DMS79 treated with DMSO at 0.1 percent for 48 hours (cell line): ENCODE data around the gene DENND4B.
"Not testable (repeated sequence)": the region's sequence is repeated elsewhere in the genome, so short reads cannot be mapped to it uniquely, and the experiment has no call there.

Source experiments
- DNase-seq: peaks from one replicate; lab custom pipeline; 2025; lab: John Stamatoyannopoulos, UW

DENND4B gene, protein sequence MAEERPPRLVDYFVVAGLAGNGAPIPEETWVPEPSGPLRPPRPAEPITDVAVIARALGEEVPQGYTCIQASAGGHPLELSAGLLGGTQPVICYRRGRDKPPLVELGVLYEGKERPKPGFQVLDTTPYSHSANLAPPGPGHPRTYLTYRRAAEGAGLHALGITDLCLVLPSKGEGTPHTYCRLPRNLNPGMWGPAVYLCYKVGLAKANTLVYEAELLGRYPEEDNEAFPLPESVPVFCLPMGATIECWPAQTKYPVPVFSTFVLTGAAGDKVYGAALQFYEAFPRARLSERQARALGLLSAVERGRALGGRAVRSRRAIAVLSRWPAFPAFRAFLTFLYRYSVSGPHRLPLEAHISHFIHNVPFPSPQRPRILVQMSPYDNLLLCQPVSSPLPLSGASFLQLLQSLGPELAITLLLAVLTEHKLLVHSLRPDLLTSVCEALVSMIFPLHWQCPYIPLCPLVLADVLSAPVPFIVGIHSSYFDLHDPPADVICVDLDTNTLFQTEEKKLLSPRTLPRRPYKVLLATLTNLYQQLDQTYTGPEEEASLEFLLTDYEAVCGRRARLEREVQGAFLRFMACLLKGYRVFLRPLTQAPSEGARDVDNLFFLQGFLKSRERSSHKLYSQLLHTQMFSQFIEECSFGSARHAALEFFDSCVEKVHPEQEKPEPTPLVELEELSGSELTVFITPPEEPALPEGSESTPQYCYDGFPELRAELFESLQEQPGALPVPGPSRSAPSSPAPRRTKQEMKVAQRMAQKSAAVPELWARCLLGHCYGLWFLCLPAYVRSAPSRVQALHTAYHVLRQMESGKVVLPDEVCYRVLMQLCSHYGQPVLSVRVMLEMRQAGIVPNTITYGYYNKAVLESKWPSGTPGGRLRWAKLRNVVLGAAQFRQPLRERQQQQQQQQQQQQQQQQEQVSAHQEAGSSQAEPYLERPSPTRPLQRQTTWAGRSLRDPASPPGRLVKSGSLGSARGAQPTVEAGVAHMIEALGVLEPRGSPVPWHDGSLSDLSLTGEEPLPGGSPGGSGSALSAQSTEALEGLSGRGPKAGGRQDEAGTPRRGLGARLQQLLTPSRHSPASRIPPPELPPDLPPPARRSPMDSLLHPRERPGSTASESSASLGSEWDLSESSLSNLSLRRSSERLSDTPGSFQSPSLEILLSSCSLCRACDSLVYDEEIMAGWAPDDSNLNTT (N-terminal part only)

GRCh38 chr1:153946622-153947241, at the start of gene DENND4B:
DENND4B (minus strand) TSS chr1:153946718; CDS start chr1:153944374, 2,344 bp downstream.
- peak; percentile 28 for DNase-seq

- no peak for DNase-seq
Observed at GRCh38 chr1:153995640-153996039, 49.1 kb upstream of the DENND4B start.

DNA sequence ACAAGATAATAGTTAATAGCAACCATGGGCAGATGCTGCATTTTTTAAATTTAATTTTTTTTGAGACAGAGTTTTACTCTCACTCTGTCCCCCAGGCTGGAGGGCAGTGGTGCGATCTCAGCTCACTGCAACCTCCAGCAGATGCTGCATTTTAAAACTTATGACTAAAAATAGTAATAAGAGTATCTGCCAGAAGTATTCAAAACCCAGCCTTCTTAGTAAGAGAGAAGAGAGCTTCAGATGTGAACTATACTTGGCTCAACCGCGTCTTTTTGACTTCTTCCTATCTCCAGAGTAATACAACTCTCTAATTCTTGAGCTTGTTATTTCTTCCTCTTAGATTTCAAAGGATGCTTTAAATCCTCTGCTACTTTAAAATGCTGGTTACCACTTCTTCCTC, 48.7 kb upstream of the DENND4B start:
- DNase-seq, result no peak

DNA sequence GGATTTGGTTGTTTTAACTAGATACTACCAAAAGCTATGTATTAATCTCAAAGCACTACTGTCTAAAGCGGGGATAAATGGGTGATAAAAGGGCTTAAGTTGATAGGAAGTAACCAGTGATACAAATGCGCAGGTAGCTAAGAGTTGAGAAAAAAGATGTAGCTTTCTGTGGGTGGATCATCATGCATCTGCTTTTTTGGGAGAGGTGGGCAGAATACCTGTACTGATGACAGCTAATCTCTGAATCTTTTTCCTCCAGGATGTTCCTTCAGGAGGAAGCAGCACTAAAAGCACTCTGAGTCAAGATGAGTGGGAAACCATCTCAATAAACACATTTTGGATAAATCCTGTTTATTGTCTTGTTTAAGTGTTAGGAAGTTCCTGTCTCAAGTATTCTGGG, 45.3 kb upstream of the DENND4B start:
- DNase-seq, result no peak

- DNase-seq, result no peak
Observed at GRCh38 chr1:153991151-153991630, 44.7 kb upstream of the DENND4B start.

GRCh38 chr1:153990468-153991150, 44.1 kb upstream of the DENND4B start, which contains the start of gene RPS27:
RPS27 (plus strand) TSS chr1:153990762; CDS start chr1:153990797, 35 bp downstream.
- peak; percentile 98 for DNase-seq

DNA sequence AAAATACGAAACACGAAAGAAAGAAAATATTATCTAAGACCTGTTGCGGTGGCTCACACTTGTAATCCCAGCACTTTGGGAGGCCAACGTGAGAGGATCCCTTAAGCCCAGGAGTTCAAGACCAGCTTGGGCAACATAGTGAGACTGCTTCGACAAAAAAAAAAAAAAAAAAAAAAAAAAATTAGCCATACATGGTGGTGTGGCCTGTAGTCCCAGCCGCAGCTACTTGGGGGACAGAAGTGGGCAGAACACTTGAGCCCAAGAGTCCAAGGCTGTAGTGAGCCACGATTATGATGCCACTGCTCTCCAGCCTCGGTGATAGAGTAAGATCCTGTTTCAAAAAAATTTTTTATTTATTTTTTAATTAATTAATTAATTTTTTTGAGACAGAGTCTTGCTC, 41.1 kb upstream of the DENND4B start:
- no peak for DNase-seq

DNA sequence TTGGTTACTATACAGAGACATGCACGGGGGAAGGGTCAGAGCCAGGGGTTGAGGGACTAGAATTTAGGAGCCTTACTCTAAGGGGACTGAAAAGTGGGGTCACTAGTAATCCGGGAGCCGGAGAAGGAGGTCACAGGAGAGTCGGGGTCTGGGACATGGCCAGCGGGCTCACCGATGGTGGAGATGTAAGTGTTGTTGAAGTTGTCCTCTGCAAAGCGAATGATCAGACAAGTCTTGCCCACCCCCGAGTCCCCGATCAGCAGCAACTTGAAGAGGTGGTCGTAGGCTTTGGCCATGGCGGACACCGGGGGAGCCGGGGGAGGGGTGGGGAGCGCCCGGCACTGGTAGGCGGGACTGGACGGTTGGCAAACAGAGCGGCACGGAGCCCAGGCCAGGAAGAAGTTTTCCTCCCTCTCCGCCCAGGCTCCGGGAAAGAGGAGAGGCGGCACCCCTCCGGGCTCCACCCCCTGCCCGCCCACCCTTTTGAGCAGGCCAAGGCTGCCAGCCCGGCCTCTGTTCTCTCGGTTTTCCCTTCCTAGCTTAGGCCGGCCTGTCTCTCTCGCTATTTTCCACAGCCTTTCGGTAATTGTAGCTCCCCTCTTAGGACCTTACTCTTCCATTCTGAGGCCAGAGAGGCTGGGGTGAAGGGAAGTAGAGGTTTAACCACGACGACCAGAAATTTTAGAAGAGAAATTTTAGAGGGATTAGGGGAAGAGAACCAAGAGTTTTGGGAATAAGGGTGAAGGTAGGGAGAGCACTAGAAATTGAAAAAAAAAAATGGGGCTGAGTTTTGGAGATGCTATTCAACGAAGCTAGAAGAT, 39.6 kb upstream of the DENND4B start, which contains the start of gene RAB13:
Gene RAB13, minus strand, starts transcription at position 399 of the 821 bp plus-strand sequence. Its CDS starts 103 bp downstream, at position 296.
- peak; percentile 85 for DNase-seq

- DNase-seq, result no peak
Observed at GRCh38 chr1:153985341-153985912, 38.9 kb upstream of the DENND4B start.

GRCh38 chr1:153984123-153984894, 37.8 kb upstream of the DENND4B start:
- DNase-seq, result no peak

DNA sequence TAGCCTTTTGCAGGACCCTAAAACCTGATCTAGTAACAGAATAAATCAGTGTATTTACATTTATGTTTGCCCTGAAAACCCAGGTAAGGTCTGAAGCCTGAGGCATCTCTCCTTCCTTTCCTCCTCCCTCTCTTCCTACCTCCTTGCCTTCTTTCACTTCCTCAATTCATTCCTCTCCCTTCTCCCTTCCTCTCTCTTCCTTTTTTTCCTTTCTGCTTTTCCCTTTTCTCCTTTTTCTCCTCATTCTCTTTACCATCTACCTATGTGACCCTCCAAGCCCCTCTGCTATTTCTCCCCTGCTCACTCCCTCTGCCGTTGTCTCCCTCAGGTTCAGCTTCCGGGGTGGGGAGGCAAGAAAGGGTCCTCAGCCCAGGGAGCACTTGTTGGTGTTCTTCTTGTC, 35.2 kb upstream of the DENND4B start:
- DNase-seq, result not testable (repeated sequence)

GRCh38 chr1:153979091-153979490, 32.6 kb upstream of the DENND4B start:
- DNase-seq, result not testable (repeated sequence)

GRCh38 chr1:153978274-153978909, 31.9 kb upstream of the DENND4B start:
- no peak for DNase-seq

- peak; percentile 82 for DNase-seq
Observed at GRCh38 chr1:153977250-153978240, 31.0 kb upstream of the DENND4B start, which contains the start of gene JTB. JTB (minus strand) TSS chr1:153977674; CDS start chr1:153977252, 422 bp downstream.

GRCh38 chr1:153976819-153977249, 30.3 kb upstream of the DENND4B start:
- DNase-seq, result no peak

- no peak for DNase-seq
Observed at GRCh38 chr1:153973525-153973924, 27.0 kb upstream of the DENND4B start.

DNA sequence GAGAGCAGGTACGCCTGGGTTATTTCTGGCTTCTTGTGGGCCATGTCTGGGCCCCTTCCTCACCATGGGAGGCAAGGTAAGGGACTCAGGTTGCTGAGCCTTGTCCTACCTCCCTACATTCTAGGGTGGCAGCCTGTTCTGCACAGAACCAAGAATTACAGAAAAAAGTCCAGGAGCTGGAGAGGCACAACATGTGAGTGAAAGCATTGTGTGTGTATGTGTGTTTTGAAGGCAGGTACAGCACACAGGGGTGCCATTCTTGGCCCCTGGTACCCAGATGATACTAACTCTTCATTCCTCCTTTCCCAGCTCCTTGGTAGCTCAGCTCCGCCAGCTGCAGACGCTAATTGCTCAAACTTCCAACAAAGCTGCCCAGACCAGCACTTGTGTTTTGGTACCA, 26.6 kb upstream of the DENND4B start:
- no peak for DNase-seq
